Activated CD8-positive, alpha-beta memory T cell treated with anti-CD3 and anti-CD28 coated beads, Interleukin-2, amount 50 U/mL, for 4 hours (primary cell): ENCODE measurements around the gene ALDH3B1.

Experiments
- DNase-seq: peaks from one replicate; pipeline ENCODE4 v3.0.0-alpha.2; 2020

ALDH3B1 gene

DNA sequence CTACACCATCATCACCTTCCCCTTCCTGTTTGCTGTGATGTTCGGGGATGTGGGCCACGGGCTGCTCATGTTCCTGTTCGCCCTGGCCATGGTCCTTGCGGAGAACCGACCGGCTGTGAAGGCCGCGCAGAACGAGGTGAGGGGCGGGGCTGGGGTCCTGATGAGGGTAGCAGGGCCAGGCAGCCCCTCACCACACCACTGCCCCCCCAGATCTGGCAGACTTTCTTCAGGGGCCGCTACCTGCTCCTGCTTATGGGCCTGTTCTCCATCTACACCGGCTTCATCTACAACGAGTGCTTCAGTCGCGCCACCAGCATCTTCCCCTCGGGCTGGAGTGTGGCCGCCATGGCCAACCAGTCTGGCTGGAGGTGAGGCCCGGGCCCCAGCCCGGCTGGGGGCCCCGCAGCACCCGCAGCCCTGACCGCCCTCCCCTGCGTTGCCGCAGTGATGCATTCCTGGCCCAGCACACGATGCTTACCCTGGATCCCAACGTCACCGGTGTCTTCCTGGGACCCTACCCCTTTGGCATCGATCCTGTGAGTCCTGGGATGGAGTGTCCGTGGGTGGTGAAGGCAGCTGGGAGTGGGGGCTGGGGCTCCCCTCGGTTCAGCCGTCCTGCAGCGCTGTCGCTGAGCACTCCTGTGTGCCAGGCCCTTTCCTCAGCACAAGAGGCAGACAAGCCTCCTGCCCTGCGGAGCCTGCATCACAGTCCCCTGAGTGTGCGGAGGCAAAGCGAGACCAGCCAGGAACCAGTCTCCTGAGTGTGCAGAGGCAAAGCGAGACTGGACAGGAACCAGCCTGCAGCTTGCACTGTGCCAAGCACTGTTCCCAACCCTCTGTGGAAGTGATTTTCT is 37.5 kb downstream of the ALDH3B1 start:
- DNase-seq, result no peak

DNA sequence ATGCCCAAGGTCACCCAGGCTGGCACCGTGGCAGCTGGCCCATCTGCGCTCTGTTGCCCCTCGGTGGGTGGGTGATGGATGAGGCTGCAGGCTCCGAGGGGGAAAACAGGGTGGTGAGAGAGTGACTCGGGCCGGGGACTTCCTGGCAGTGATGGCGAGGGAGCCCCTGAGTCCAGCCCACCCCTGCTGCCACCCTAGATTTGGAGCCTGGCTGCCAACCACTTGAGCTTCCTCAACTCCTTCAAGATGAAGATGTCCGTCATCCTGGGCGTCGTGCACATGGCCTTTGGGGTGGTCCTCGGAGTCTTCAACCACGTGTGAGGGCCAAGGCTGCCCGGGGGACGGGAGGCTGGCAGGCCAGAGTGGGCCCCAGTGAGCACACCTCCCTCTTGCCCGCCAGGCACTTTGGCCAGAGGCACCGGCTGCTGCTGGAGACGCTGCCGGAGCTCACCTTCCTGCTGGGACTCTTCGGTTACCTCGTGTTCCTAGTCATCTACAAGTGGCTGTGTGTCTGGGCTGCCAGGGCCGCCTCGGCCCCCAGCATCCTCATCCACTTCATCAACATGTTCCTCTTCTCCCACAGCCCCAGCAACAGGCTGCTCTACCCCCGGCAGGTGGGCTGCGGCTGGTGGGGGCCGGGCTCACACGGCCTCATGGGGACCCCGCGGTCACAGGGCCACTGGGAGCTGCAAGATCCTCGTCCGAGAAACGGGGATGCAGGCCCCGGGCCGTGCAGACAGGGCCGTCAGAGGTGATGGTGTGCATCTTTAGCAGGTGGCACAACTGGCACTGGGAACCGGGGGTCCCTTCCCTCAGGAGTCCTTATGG is 38.8 kb downstream of the ALDH3B1 start:
- no peak for DNase-seq

GRCh38 chr11:68049509-68050370 is 39.6 kb downstream of the ALDH3B1 start:
- DNase-seq, result no peak

GRCh38 chr11:68050371-68050841 is 40.3 kb downstream of the ALDH3B1 start:
- DNase-seq, result no peak

DNA sequence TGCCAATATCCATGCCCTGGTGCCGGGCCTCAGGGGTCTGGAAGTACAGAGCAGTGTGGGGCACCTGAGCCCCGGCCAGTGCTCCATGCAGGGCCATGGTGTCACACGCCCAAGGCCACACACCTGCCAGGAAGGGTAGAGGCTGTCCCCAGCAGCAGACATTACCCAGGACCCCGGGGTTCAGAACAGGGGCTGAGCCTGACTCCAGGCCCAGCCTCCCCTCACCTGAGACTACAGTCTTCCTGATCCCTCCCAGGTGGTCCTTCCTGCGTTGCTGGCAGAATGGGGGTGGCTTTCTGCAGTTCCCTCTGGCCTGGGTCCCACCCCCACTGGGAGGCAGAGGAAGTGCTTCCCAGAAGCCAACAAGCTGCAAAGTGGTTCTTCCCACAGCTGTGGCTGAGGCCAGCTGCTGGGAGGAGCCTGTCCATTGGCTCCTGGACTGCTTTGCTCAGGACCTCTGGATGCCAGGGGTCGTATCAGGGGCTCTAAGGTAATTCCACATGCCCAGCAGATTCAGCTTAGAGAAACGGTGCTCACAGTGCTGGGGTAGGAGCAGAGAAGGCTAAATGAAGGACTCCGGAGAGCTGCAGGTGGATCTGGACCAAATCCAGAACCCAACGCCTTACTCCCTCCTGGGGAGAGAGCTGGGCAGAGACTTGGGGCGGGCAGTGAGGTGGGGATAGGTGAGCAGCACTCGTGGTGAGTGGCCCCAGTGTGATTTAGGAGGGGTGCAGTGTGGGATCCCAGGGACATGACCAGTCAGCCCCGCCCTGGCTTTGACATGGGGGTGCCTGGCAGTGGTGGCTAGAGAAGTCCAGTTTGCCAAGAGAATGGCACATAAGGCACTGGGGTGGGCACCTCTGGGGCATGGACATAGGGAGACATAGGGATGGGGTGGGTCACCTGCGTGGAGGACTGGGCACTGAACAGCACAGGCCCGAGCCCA is 41.3 kb downstream of the ALDH3B1 start:
- DNase-seq, result no peak

- no peak for DNase-seq
These were observed 42.2 kb downstream of the ALDH3B1 start for GRCh38 chr11:68052137-68052873.

DNA sequence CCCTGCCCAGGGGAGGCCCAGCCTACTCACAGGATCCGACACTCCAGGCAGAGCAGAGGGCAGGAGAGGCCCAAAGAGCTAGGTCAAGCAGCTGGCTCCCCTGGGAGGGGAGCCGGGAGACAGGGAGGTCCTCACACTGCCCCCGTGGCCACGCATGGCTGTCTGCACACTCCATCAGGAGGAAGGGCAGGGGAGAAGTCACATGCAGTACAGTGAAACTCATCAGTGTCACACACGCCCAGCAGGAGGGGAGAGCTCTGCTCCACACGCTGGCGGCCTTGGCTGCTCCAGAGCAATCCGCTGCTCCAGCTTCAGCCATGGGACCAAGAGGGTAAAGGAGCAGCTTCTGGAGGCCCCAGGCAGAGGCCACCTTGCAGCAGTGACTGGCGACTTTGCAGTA is 43.0 kb downstream of the ALDH3B1 start:
- DNase-seq, result no peak

DNA sequence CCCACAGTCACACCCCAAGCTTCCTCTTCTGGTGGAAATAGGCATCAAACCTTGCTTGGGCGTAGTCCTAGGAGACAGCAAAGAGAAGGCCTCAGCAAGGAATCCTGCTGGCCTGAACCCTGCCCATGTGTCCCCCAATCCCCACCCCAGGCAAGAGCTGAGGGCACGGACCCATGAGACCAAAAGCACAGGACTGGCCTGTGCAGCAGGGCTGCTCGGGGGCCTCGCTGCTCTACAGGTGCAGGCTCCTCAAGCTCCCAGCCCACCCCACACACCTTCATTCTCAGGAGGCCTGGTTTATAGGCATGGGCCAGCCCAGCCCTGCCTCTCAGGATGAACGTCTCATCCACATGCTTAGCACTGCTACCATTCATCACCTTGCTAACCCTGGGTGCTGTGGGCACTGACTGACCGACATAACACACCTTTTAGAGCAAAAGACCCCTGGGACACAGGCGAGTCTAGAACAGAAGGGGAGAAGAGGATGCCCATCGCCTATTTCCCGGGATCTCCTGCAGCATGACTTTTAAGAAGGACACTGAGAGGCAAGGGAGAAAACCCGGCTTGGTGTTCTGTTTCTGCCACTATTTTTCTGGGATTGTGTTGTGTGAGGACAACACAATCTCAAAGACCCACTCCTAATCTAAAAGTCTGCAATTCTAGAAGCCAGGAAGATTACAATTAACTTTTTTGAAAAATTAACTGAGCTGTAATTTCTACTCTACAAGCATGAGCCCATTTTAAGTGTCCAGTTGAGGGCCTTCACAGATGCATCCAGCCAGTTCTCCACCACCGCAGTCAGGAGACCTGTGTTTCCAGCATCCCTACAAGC is 44.1 kb downstream of the ALDH3B1 start:
- DNase-seq, result no peak

DNA sequence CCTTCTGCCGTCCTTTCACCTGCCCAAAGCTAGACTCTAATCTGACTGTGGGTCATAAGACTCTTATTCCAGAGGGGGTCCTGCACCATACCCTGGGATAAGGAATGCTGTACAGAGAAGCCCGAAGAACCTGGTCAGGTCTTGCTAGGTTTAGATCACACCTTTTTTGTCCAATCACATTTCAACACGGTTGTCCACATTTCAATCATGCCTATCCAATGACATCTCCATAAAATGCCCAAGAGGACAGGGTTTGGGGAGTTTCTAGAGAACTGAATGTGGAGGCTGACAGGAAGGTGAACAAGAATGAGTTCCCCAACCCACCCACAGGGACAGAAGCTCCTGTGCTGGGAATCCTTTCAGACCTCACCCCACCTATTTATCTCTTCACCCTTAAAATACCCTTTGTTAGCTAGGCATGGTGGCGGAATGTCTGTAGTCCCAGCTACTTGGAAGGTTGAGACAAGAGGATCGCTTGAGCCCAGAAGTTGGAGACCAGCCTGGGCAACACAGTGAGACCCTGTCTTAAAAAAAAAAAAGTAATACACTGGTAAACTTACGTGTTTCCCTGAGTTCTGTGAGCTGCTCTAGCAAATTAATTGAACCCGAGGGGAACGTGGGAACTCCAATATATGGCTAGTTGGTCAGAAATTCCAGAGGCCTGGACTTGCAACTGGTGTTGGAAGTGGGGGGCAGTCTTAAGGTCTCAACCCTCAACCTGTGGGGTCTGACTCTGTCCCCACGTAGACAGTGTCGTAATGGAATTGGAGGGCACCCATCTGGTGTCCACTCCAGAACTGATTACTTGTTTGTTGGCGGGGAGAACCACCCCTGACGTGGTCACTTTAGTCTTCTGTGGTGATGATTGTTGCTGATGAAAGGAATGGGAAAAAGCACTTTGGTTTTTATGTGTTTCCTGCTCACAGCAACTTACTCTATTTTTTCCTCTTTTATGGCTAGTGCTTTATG is 46.5 kb downstream of the ALDH3B1 start:
- no peak for DNase-seq

DNA sequence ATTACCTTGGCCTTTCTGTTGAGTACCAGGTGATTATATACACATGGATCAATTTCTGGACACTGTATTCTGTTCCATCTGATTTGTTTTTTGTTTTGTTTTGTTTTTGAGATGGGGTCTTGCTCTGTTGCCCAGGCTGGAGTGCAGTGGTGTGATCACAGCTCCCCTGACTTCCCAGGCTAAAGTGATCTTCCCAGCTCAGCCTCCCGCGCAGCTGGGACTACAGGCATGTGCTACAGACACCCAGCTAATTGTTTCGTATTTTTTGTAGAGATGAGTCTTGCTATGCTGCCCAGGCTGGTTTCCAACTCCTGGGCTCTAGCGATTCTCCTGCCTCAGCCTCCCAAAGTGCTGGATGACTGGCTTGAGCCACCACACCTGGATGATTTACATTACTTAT is 47.7 kb downstream of the ALDH3B1 start:
- no peak for DNase-seq

DNA sequence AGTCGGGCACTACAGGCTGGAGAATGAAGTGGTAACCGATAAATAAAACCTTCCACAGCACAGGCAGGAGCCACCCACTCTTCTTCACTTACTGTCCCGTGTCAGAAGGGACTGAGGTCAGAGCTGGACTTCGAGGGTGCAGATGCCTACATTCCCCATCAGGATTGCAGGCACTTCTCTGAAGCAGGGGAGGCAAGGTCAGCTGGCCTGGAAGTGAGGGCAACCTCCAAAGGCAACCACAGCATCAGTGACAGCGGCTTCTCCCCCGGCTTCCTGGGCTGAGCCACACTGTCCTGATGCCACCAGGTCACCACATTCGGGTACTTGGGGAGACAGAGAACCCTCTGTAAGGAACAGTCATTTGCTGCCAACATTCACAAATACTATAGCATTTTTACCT is 51.4 kb downstream of the ALDH3B1 start:
- no peak for DNase-seq

DNA sequence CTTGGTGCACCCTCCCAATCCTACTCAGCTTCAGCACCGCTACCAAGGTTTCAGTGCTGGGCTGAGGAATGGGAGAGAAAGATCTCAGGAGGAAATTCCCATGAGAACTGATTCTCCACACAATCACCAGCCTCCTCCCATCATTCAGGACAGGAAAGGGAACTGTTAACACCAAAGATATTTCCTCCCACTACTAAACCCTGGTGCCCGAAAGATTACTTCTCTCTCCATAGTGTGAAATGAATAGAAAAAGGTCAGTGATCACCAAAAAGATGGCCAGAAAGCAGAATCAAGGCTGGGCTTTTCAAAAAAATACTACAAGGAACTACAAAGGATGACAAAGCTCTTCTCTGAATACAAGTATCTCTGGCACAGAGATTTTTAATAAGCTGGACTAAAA is 54.8 kb downstream of the ALDH3B1 start:
- no peak for DNase-seq

- DNase-seq, result no peak
These were observed 55.7 kb downstream of the ALDH3B1 start for GRCh38 chr11:68065841-68066240.

DNA sequence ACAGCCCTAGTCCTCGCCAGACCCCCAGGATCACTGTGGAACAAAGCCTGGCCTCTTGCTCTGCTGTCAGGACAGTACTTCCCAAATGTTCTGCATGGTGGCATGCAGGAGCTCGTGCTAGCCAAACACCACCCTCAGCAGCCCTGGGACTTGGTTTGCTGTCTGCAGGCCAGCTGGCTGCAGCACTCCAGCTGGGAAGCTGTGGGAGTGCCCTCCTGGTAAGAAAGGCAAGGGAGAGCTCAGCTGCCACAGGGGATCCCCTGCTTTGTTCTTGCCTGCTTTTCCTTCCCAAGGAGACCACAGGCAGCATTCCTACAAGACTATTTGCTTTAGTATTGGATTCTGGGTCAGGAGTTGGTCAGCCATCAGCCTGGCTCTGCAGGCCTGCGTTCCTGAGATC is 56.6 kb downstream of the ALDH3B1 start:
- DNase-seq, result no peak

DNA sequence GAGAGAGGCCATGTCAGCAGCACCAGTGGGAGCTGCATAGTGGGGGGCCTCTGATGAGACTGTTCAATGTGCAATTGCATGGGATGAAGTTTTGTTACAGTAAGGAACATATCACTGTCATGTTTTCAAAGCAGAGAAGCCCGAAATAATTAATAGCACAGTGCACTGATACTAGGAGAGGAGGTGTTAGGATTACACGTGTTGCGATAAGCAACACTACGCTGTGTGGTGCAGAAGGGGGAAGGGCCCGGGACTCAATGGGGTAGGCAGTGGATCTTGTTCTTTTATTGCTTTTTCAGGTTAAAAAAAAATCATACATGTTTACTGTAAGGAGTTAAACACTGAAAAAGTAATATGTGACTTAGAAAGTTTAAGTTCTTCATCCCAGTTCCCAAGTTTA is 57.9 kb downstream of the ALDH3B1 start:
- no peak for DNase-seq

DNA sequence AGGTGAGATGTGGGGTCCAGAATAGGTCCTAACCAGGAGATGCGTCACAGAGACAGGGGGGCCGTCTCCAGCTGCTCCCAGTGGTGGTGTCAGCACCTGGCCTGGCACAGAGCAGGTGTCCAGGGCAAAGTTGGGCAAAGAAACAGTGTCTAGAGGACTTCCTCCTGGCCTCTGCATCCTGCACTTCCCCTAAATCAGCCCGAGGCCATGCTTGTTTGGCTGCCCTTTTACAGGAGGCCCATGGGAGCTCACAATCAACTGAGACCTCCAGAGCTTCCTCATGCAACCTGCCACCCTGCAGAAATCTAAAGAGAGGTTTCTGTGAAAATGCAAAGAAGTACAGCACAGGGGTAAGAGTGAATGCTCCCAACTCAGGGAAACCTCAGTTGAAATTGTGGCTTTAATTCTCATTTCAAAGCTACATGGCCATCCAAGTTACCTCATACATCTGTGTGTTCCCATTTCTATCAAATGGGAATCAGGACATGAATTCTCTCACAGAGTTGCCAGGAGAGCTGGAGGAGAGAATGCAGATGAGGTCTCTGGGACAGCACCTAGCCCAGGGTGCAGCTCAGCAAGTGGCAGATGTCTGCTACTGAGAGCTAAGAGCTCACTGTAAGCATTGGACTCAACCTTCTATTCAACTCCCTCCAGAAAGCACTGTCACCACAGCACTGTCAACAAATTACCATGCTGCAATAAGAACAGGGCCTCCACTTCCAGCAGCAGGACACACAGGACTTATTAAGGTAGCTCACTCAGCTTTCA is 61.3 kb downstream of the ALDH3B1 start:
- DNase-seq, result no peak

- DNase-seq, result no peak
These were observed 64.6 kb downstream of the ALDH3B1 start for GRCh38 chr11:68074584-68075352.
